ENCODE data around the gene SOHLH2. TPM values are rescaled to one million over a fixed set of nuclear protein-coding genes. Genes with fewer than 3 reads are reported as not detected.

The SOHLH2 gene
- total and polyA plus RNA-seq, 2 experiments from 2014 or later, result not detected

- Histone ChIP-seq H3K79me2 (ENCODE audit: insufficient read depth) (no peaks in the 10 kb centered on the region), H3K27me3 (replicated peaks; ENCODE audit: insufficient read depth) (peaks cover 24% of the 10 kb centered on the region), H3K9ac (no peak overlapping the region), H4K20me1 (ENCODE audit: insufficient read depth) (no peaks in the 10 kb centered on the region), H3K4me2 (ENCODE audit: unreplicated experiment) (no peak overlapping the region), H3K9me3 (ENCODE audit: low read depth) (no peaks in the 10 kb centered on the region), H3K36me3 (ENCODE audit: low read depth) (no peaks in the 10 kb centered on the region), H3K4me1 (ENCODE audit: insufficient read depth) (no peaks in the 10 kb centered on the region), H2AFZ (no peak overlapping the region), H3K4me3 (no peak overlapping the region), H3F3A (ENCODE audit: insufficient read depth) (no peaks in the 10 kb centered on the region), H3K9me2 (ENCODE audit: insufficient read depth) (no peaks in the 10 kb centered on the region), H3K27ac (no peak overlapping the region)
- DNase-seq, result no peak
- TF ChIP-seq EZH2phosphoT487 (IDR thresholded peaks at IDR 0.05; ENCODE audit: insufficient read depth, low read depth) (no peak), EZH2 (IDR thresholded peaks at IDR 0.05; ENCODE audit: insufficient read depth, poor library complexity, severe bottlenecking) (no peak)
- WGBS, 2 experiments (ENCODE audit: low coverage in 1 of 2, low lambda C conversion rate in 2 of 2, missing lambda C conversion rate in 2 of 2), result 46 to 51% methylated on average over 2 of the region's 2 CpGs
- in situ Hi-C loops (cut with MboI), result no loop called here
Observed at GRCh38 chr13:36135876-36136275, 78.5 kb downstream of the SOHLH2 start.

DNA sequence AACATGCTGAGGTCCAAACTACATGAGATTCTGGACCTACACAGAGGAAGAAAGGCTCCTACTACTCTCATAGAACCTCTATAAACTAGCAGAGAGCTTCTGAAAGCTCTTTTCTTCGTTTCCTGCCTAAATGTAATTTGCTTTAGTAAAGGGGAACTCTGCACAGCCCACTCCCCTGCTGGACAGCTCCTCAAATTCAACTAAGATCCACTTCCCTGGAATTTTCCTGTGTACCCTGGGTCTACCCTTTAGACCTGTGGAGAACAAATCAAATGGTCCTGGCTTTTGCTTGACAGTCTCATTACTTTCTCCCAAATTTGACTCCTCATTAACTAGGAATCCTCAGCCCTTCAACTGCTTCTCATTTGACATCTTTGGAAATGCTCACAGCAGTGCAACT lies 79.7 kb downstream of the SOHLH2 start:
- Histone ChIP-seq H3K27me3 (replicated peaks; ENCODE audit: insufficient read depth) (peaks cover 33% of the 10 kb centered on the region), H3K9me2 (ENCODE audit: insufficient read depth) (no peaks in the 10 kb centered on the region), H4K20me1 (ENCODE audit: insufficient read depth) (no peaks in the 10 kb centered on the region), H3K4me1 (ENCODE audit: insufficient read depth) (no peaks in the 10 kb centered on the region), H3K27ac (no peak overlapping the region), H2AFZ (no peak overlapping the region), H3F3A (ENCODE audit: insufficient read depth) (no peaks in the 10 kb centered on the region), H3K9me3 (ENCODE audit: low read depth) (no peaks in the 10 kb centered on the region), H3K79me2 (ENCODE audit: insufficient read depth) (no peaks in the 10 kb centered on the region), H3K4me2 (ENCODE audit: unreplicated experiment) (no peak overlapping the region), H3K9ac (no peak overlapping the region), H3K36me3 (ENCODE audit: low read depth) (no peaks in the 10 kb centered on the region), H3K4me3 (no peak overlapping the region)
- no peak for TF ChIP-seq EZH2phosphoT487 (IDR thresholded peaks at IDR 0.05; ENCODE audit: insufficient read depth, low read depth)
- no peak for TF ChIP-seq EZH2 (IDR thresholded peaks at IDR 0.05; ENCODE audit: insufficient read depth, poor library complexity, severe bottlenecking)
- no peak for DNase-seq
- in situ Hi-C loops (cut with MboI), result no loop called here
- 14 to 35% methylated on average over 1 of the region's 1 CpG for WGBS, 2 experiments (ENCODE audit: low coverage in 1 of 2, low lambda C conversion rate in 2 of 2, missing lambda C conversion rate in 2 of 2)

DNA sequence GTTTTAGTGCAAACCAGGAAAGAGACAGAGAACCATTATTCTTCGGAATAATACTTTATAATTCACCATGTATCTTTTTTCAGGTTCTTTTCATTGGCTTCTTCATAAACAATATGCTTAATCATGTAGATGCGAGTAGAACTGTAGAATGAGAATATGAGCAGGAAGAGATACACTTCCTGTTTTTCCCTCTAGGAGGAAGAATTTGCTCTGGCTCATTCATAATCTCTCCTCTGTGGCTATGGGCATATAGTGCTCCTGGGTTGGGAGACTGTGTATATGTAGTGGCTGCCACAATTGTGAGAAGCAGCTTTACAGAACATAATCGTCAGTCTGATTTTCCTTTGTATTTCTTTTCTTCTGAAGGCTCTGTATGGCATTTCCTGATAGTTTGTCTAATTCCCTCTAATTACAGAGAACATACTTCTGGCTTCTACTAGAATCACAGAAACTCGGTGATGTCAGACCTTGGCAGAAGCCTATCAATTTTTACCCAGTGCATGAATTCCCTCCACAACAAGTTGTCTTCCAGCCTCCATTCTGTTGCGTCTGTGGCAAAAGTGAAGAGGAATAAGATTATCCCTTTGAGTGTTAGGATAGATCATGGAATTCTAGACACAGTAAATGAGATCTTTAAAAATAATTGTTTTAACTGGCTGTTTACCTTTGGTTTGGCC lies 80.3 kb downstream of the SOHLH2 start:
- Histone ChIP-seq H3K9me3 (ENCODE audit: low read depth) (no peaks in the 10 kb centered on the region), H3K36me3 (ENCODE audit: low read depth) (no peaks in the 10 kb centered on the region), H3K9me2 (ENCODE audit: insufficient read depth) (no peaks in the 10 kb centered on the region), H3K27ac (no peak overlapping the region), H3K4me1 (ENCODE audit: insufficient read depth) (no peaks in the 10 kb centered on the region), H3K27me3 (replicated peaks; ENCODE audit: insufficient read depth) (peaks cover 39% of the 10 kb centered on the region), H3K4me2 (ENCODE audit: unreplicated experiment) (no peak overlapping the region), H3F3A (ENCODE audit: insufficient read depth) (no peaks in the 10 kb centered on the region), H3K4me3 (no peak overlapping the region), H3K79me2 (ENCODE audit: insufficient read depth) (no peaks in the 10 kb centered on the region), H2AFZ (no peak overlapping the region), H4K20me1 (ENCODE audit: insufficient read depth) (no peaks in the 10 kb centered on the region), H3K9ac (no peak overlapping the region)
- WGBS, 2 experiments (ENCODE audit: low coverage in 1 of 2, low lambda C conversion rate in 2 of 2, missing lambda C conversion rate in 2 of 2), result 55 to 59% methylated on average over 5 of the region's 5 CpGs
- in situ Hi-C loops (cut with MboI), result no loop called here
- TF ChIP-seq EZH2phosphoT487 (IDR thresholded peaks at IDR 0.05; ENCODE audit: insufficient read depth, low read depth) (no peak), EZH2 (IDR thresholded peaks at IDR 0.05; ENCODE audit: insufficient read depth, poor library complexity, severe bottlenecking) (no peak)
- no peak for DNase-seq

DNA sequence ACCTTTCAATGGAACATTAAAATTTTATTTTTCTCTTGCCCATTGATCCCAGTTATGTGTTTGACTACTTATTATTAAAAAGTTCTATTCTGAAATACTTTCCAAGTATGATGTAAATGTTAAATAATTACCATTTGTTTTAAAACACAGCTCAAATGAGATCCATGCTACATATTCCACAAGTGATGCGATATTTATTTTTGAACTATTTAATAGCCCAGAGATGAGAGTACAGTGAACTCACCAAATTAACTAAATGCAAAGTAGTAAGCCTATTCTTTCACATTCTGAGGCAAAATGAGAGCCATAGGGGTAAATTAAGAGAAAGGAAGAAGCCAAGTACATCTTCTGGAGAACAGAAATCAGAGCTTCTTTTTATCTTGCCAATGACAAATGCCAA lies 82.0 kb downstream of the SOHLH2 start:
- Histone ChIP-seq H3K9me3 (ENCODE audit: low read depth) (no peaks in the 10 kb centered on the region), H3K27ac (no peak overlapping the region), H3K9ac (no peak overlapping the region), H3F3A (ENCODE audit: insufficient read depth) (no peaks in the 10 kb centered on the region), H3K4me2 (ENCODE audit: unreplicated experiment) (no peak overlapping the region), H3K27me3 (replicated peaks; ENCODE audit: insufficient read depth) (peaks cover 54% of the 10 kb centered on the region), H2AFZ (no peak overlapping the region), H3K4me3 (no peak overlapping the region), H3K4me1 (ENCODE audit: insufficient read depth) (no peaks in the 10 kb centered on the region), H3K9me2 (ENCODE audit: insufficient read depth) (no peaks in the 10 kb centered on the region), H4K20me1 (ENCODE audit: insufficient read depth) (no peaks in the 10 kb centered on the region), H3K79me2 (ENCODE audit: insufficient read depth) (no peaks in the 10 kb centered on the region), H3K36me3 (ENCODE audit: low read depth) (no peaks in the 10 kb centered on the region)
- in situ Hi-C loops (cut with MboI), result no loop called here
- DNase-seq, result no peak
- 36 to 38% methylated on average over 1 of the region's 1 CpG for WGBS, 2 experiments (ENCODE audit: low coverage in 1 of 2, low lambda C conversion rate in 2 of 2, missing lambda C conversion rate in 2 of 2)
- TF ChIP-seq EZH2phosphoT487 (IDR thresholded peaks at IDR 0.05; ENCODE audit: insufficient read depth, low read depth), result no peak

- Histone ChIP-seq H3F3A (ENCODE audit: insufficient read depth) (no peaks in the 10 kb centered on the region), H3K4me3 (no peak overlapping the region), H3K4me1 (ENCODE audit: insufficient read depth) (no peaks in the 10 kb centered on the region), H3K9me3 (ENCODE audit: low read depth) (no peaks in the 10 kb centered on the region), H3K4me2 (ENCODE audit: unreplicated experiment) (no peak overlapping the region), H3K79me2 (ENCODE audit: insufficient read depth) (no peaks in the 10 kb centered on the region), H3K9me2 (ENCODE audit: insufficient read depth) (no peaks in the 10 kb centered on the region), H2AFZ (0 out of 2 replicates have a peak overlapping the region, but pooled peaks have one; percentile 58), H3K9ac (no peak overlapping the region), H4K20me1 (ENCODE audit: insufficient read depth) (no peaks in the 10 kb centered on the region), H3K27ac (no peak overlapping the region), H3K27me3 (replicated peaks; ENCODE audit: insufficient read depth) (peaks cover 55% of the 10 kb centered on the region), H3K36me3 (ENCODE audit: low read depth) (no peaks in the 10 kb centered on the region)
- in situ Hi-C loops (cut with MboI), result no loop called here
- no peak for TF ChIP-seq EZH2phosphoT487 (IDR thresholded peaks at IDR 0.05; ENCODE audit: insufficient read depth, low read depth)
- TF ChIP-seq EZH2 (IDR thresholded peaks at IDR 0.05; ENCODE audit: insufficient read depth, poor library complexity, severe bottlenecking), result no peak
- peak; percentile 33 for DNase-seq
- WGBS, 2 experiments (ENCODE audit: low coverage in 1 of 2, low lambda C conversion rate in 2 of 2, missing lambda C conversion rate in 2 of 2), result 16 to 29% methylated on average over 5 of the region's 5 CpGs
Observed at GRCh38 chr13:36131931-36132297, 82.4 kb downstream of the SOHLH2 start.
